Activated CD4-positive, alpha-beta memory T cell treated with anti-CD3 and anti-CD28 coated beads for 36 hours (primary cell): Measurements from ENCODE around the gene NEGR1. TPM values are rescaled to one million over a fixed set of nuclear protein-coding genes. Genes with fewer than 3 reads are reported as not detected.

Source experiments
- CTCF ChIA-PET: fragments of 350-600 bp; sonication (Branson Sonifier 250); formaldehyde crosslinking; loops from one replicate; lab custom pipeline; 2021; ENCODE audit warnings: antibody characterized with exemption, inconsistent platforms; lab: Charles Lee
- POLR2A ChIA-PET: fragments of 350-600 bp; sonication (Branson Sonifier 250); formaldehyde crosslinking; loops from one replicate; lab custom pipeline; 2021; ENCODE audit warnings: antibody characterized with exemption; lab: Charles Lee
- DNase-seq: peaks from one replicate; pipeline ENCODE4 v3.0.0-alpha.2; 2020
- H3K27ac Mint-ChIP-seq: one replicate; pipeline ENCODE4 v1.8.0; 2021; ENCODE audit warnings: mixed read lengths
- H3K27me3 Mint-ChIP-seq: one replicate; pipeline ENCODE4 v1.8.0; 2021; ENCODE audit warnings: mixed read lengths
- H3K36me3 Mint-ChIP-seq: one replicate; pipeline ENCODE4 v1.8.0; 2021; ENCODE audit warnings: mixed read lengths
- H3K4me1 Mint-ChIP-seq: one replicate; pipeline ENCODE4 v1.8.0; 2021; ENCODE audit warnings: low read depth, mixed read lengths
- H3K4me3 Mint-ChIP-seq: one replicate; pipeline ENCODE4 v1.8.0; 2021; ENCODE audit warnings: mild to moderate bottlenecking, mixed read lengths
- H3K9me3 Mint-ChIP-seq: one replicate; pipeline ENCODE4 v1.8.0; 2021; ENCODE audit warnings: mixed read lengths
- intact Hi-C: fragments of 100-400 bp; cut with micrococcal nuclease; formaldehyde crosslinking; loops from one replicate; pipeline ENCODE4 v1.15.1; 2023
- total RNA-seq, 2 experiments: library from RNA; stranded (reverse); gene quantifications; one replicate each; pipeline ENCODE4 v1.2.3, GENCODE V29; 2021

The NEGR1 gene
- total RNA-seq, 2 experiments from 2014 or later, result not detected

DNA sequence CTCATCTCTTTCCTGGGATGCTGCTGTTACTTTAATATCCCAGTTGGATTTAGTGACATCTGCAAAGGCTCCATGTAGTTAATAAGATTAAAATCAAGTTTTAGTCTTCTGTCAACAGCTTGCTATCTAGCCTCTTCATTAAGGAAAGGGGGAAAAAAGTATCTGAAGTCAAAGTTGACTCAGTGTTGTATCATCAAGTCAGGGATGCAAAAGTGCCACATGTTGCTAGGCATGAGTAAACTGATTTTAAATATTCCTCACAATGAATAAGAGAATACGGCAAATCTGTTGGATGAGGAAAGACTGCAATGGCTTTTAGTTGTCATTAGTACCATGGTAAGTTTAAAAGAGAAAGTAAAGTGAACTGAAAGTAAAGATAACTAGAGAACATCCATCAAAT is 818.3 kb downstream of the NEGR1 start:
- ChIA-PET POLR2A (no interaction called here), CTCF (no interaction called here)
- Mint-ChIP-seq H3K27ac (no peak overlapping the region), H3K9me3 (peaks cover 5% of the 10 kb centered on the region), H3K36me3 (no peaks in the 10 kb centered on the region), H3K27me3 (no peaks in the 10 kb centered on the region), H3K4me1 (no peaks in the 10 kb centered on the region), H3K4me3 (no peak overlapping the region)
- no peak for DNase-seq
- intact Hi-C loops, result no loop called here

- ChIA-PET CTCF (no interaction called here), POLR2A (no interaction called here)
- Mint-ChIP-seq H3K27ac (no peak overlapping the region), H3K27me3 (no peaks in the 10 kb centered on the region), H3K9me3 (peaks cover 5% of the 10 kb centered on the region), H3K4me1 (no peaks in the 10 kb centered on the region), H3K4me3 (no peak overlapping the region), H3K36me3 (no peaks in the 10 kb centered on the region)
- intact Hi-C loops, result no loop called here
- DNase-seq, result no peak
Observed at GRCh38 chr1:71463144-71463543, 819.2 kb downstream of the NEGR1 start.

GRCh38 chr1:71462247-71462646 is 820.1 kb downstream of the NEGR1 start:
- CTCF ChIA-PET, result no interaction called here
- H3K4me3 Mint-ChIP-seq, result no peak overlapping the region
- POLR2A ChIA-PET, result no interaction called here
- H3K27me3 Mint-ChIP-seq, result no peaks in the 10 kb centered on the region
- no peak for DNase-seq
- no peaks in the 10 kb centered on the region for H3K36me3 Mint-ChIP-seq
- H3K4me1 Mint-ChIP-seq, result no peaks in the 10 kb centered on the region
- H3K27ac Mint-ChIP-seq, result no peak overlapping the region
- intact Hi-C loops, result no loop called here
- peaks cover 7% of the 10 kb centered on the region for H3K9me3 Mint-ChIP-seq

DNA sequence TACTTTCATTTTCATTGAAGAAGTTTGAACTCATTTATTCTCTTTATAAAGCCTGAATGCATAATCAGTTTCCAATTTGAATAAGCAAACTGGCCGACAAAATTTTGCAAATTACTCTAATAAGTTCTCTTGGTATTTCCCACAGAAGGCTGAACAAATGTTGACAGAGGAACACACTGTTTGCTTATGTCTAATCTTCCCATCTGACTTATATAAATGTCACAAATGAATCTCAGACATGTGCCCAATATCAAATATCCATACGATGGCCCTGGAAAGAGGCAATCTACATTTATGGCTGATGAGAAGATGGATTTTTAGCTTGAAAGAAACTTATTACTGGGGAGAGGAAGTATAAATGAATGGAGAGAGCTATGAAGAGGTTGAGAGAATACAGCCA is 820.9 kb downstream of the NEGR1 start:
- no peak overlapping the region for H3K4me3 Mint-ChIP-seq
- no peaks in the 10 kb centered on the region for H3K36me3 Mint-ChIP-seq
- ChIA-PET CTCF (no interaction called here), POLR2A (interaction anchor here (0.6 kb wide), 1 partner anchor 685 kb away, joined by 3 read pairs; no protein-coding TSS in a partner anchor)
- peaks cover 7% of the 10 kb centered on the region for H3K9me3 Mint-ChIP-seq
- H3K27me3 Mint-ChIP-seq, result no peaks in the 10 kb centered on the region
- DNase-seq, result no peak
- no peak overlapping the region for H3K27ac Mint-ChIP-seq
- intact Hi-C loops, result no loop called here
- no peaks in the 10 kb centered on the region for H3K4me1 Mint-ChIP-seq

GRCh38 chr1:71448444-71448843 is 833.9 kb downstream of the NEGR1 start:
- intact Hi-C loops, result no loop called here
- ChIA-PET CTCF (no interaction called here), POLR2A (no interaction called here)
- no peaks in the 10 kb centered on the region for H3K4me1 Mint-ChIP-seq
- peaks cover 13% of the 10 kb centered on the region for H3K9me3 Mint-ChIP-seq
- no peak overlapping the region for H3K27ac Mint-ChIP-seq
- H3K27me3 Mint-ChIP-seq, result no peaks in the 10 kb centered on the region
- H3K4me3 Mint-ChIP-seq, result no peak overlapping the region
- no peak for DNase-seq
- no peaks in the 10 kb centered on the region for H3K36me3 Mint-ChIP-seq

- no peak for DNase-seq
- Mint-ChIP-seq H3K4me3 (no peak overlapping the region), H3K27me3 (no peaks in the 10 kb centered on the region), H3K4me1 (no peaks in the 10 kb centered on the region), H3K9me3 (peaks cover 10% of the 10 kb centered on the region), H3K27ac (no peak overlapping the region), H3K36me3 (no peaks in the 10 kb centered on the region)
- POLR2A ChIA-PET, result no interaction called here
- intact Hi-C loops, result no loop called here
- CTCF ChIA-PET, result no interaction called here
Observed at GRCh38 chr1:71438626-71439025, 843.7 kb downstream of the NEGR1 start.

DNA sequence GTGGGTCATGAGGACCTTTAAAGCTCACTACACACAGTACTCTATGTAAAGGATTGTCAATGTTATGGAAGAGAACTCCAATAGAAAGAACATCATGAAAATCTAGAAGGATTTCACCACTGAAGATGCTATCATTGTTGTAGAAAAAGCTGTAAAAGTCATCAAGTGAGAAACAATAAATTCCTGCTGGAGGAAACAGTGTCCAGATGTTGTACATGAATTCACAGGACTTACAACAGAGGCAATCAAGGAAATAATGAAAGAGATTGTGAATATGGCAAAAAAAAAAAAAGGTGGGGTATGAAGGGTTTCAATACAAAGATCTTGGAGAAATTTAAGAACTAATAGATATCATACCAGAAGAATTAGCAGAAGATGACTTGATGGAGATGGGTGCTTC is 846.4 kb downstream of the NEGR1 start:
- Mint-ChIP-seq H3K4me1 (no peaks in the 10 kb centered on the region), H3K27me3 (no peaks in the 10 kb centered on the region), H3K27ac (no peak overlapping the region), H3K36me3 (no peaks in the 10 kb centered on the region), H3K4me3 (no peak overlapping the region), H3K9me3 (peaks cover 7% of the 10 kb centered on the region)
- intact Hi-C loops, result no loop called here
- no peak for DNase-seq
- POLR2A ChIA-PET, result no interaction called here
- CTCF ChIA-PET, result no interaction called here

GRCh38 chr1:71434240-71434639 is 848.1 kb downstream of the NEGR1 start:
- DNase-seq, result no peak
- H3K4me3 Mint-ChIP-seq, result no peak overlapping the region
- POLR2A ChIA-PET, result no interaction called here
- H3K27ac Mint-ChIP-seq, result no peak overlapping the region
- H3K4me1 Mint-ChIP-seq, result no peaks in the 10 kb centered on the region
- H3K9me3 Mint-ChIP-seq, result peaks cover 7% of the 10 kb centered on the region
- intact Hi-C loops, result no loop called here
- no peaks in the 10 kb centered on the region for H3K36me3 Mint-ChIP-seq
- CTCF ChIA-PET, result no interaction called here
- no peaks in the 10 kb centered on the region for H3K27me3 Mint-ChIP-seq

DNA sequence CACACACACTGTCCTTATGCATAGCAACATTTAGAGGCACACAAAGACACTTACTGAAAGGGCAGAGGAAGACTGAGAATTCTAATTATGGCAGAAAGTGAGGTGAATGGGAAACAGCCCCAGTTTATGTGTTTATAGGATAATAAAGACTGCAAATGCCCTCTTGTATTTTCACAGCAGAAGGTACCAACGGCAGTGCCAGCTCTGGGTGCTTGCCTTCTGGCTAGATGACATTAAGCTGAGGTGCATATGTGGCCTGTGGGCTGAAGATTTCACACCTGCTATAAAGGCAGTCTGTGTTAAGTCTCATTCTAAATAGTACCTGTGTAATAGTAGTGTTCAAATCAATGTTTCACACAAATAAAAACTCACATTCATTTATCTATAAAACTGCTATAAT is 854.3 kb downstream of the NEGR1 start:
- intact Hi-C loops, result no loop called here
- DNase-seq, result no peak
- H3K4me3 Mint-ChIP-seq, result no peak overlapping the region
- no peaks in the 10 kb centered on the region for H3K9me3 Mint-ChIP-seq
- no peaks in the 10 kb centered on the region for H3K36me3 Mint-ChIP-seq
- CTCF ChIA-PET, result no interaction called here
- no peaks in the 10 kb centered on the region for H3K4me1 Mint-ChIP-seq
- no peak overlapping the region for H3K27ac Mint-ChIP-seq
- POLR2A ChIA-PET, result no interaction called here
- H3K27me3 Mint-ChIP-seq, result no peaks in the 10 kb centered on the region

GRCh38 chr1:71427066-71427465 is 855.3 kb downstream of the NEGR1 start:
- no peaks in the 10 kb centered on the region for H3K9me3 Mint-ChIP-seq
- ChIA-PET POLR2A (no interaction called here), CTCF (interaction anchor here (0.6 kb wide), 1 partner anchor 9 kb away, joined by 4 read pairs; no protein-coding TSS in a partner anchor)
- no peaks in the 10 kb centered on the region for H3K4me1 Mint-ChIP-seq
- no peaks in the 10 kb centered on the region for H3K27me3 Mint-ChIP-seq
- H3K4me3 Mint-ChIP-seq, result no peak overlapping the region
- H3K36me3 Mint-ChIP-seq, result no peaks in the 10 kb centered on the region
- H3K27ac Mint-ChIP-seq, result no peak overlapping the region
- DNase-seq, result no peak
- intact Hi-C loops, result no loop called here

DNA sequence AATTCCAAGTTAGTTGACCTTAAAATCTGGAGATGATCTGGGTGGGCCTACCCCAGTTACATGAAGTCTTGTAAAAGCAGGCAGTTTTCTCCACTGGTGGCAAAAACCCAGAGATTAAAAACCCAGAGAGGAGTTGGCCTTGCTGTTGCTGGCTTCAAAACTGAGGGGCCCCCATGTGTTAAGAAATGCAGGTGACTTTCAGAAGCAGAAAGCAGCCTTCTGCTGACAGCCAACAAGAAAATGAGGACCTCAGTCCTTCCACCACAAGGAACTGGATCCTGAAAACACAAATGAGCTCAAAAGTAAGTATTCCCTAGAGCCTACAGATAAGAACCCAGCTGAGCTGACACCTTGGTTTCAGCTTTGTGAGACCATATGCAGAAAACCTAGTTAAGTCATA is 857.8 kb downstream of the NEGR1 start:
- Mint-ChIP-seq H3K4me3 (no peak overlapping the region), H3K27me3 (no peaks in the 10 kb centered on the region), H3K9me3 (no peaks in the 10 kb centered on the region), H3K36me3 (no peaks in the 10 kb centered on the region), H3K4me1 (no peaks in the 10 kb centered on the region), H3K27ac (no peak overlapping the region)
- no peak for DNase-seq
- POLR2A ChIA-PET, result no interaction called here
- CTCF ChIA-PET, result no interaction called here
- intact Hi-C loops, result no loop called here

DNA sequence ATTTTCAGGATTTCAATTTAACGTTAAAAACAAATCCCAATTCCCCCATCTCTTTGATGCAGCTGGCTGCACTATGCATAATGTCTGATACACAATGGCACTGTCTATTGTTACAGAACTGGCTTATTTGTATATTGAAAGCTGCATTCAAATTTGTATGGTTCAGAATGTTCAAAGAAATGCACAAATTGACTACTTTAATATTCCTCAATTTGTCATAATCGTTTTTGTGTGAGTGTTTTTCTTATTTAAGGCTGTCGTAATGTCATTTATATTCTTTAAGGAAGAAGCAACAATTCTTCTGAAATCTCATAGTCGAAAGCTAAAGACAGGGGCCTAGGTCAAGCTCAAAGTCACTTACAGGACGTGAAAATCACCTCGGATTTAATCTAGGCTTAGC is 860.1 kb downstream of the NEGR1 start:
- Mint-ChIP-seq H3K27ac (no peak overlapping the region), H3K4me3 (no peak overlapping the region), H3K27me3 (no peaks in the 10 kb centered on the region), H3K4me1 (no peaks in the 10 kb centered on the region), H3K36me3 (no peaks in the 10 kb centered on the region), H3K9me3 (no peaks in the 10 kb centered on the region)
- CTCF ChIA-PET, result no interaction called here
- POLR2A ChIA-PET, result no interaction called here
- intact Hi-C loops, result no loop called here
- DNase-seq, result no peak

- Mint-ChIP-seq H3K27ac (no peak overlapping the region), H3K27me3 (no peaks in the 10 kb centered on the region), H3K4me3 (no peak overlapping the region), H3K4me1 (no peaks in the 10 kb centered on the region), H3K9me3 (no peaks in the 10 kb centered on the region), H3K36me3 (no peaks in the 10 kb centered on the region)
- no peak for DNase-seq
- POLR2A ChIA-PET, result no interaction called here
- intact Hi-C loops, result no loop called here
- CTCF ChIA-PET, result interaction anchor here (0.6 kb wide), 1 partner anchor 10 kb away, joined by 4 read pairs; no protein-coding TSS in a partner anchor
Observed at GRCh38 chr1:71417421-71417820, 864.9 kb downstream of the NEGR1 start.
